BJ (cell line): ENCODE measurements around the gene ATF7. TPM values are rescaled to one million over a fixed set of nuclear protein-coding genes. Genes with fewer than 3 reads are reported as not detected.

Experiments
- CTCF ChIA-PET: fragments of 350-600 bp; formaldehyde crosslinking; extraction: SDS; loops from one replicate; lab custom pipeline; 2021; ENCODE audit warnings: antibody characterized with exemption, inconsistent platforms; lab: Yijun Ruan, JAX
- POLR2A ChIA-PET: fragments of 300-600 bp; sonication (Branson Sonifier 250); formaldehyde crosslinking; extraction: SDS; loops from one replicate; lab custom pipeline; 2021; ENCODE audit warnings: antibody characterized with exemption; lab: Charles Lee
- DNase-seq: peaks from one replicate; pipeline ENCODE4 v3.0.0-alpha.2; 2011; ENCODE audit warnings: low read depth
- H3K27me3 ChIP-seq: 2 replicates; pipeline ENCODE4 v1.6.0; 2011; ENCODE audit warnings: low read length; ENCODE audit not compliant: control insufficient read depth, insufficient read depth
- H3K36me3 ChIP-seq: 2 replicates; pipeline ENCODE4 v1.5.1; 2011; ENCODE audit warnings: low read length; ENCODE audit not compliant: control insufficient read depth, insufficient read depth
- H3K4me3 ChIP-seq: 2 replicates; pipeline ENCODE4 v1.5.1; 2011; ENCODE audit warnings: low read depth, mild to moderate bottlenecking, control low read depth, low read length
- CTCF ChIP-seq: IDR thresholded peaks from 2 replicates; pipeline ENCODE4 v1.5.1; 2011; ENCODE audit warnings: low read depth, mild to moderate bottlenecking, control low read depth, inconsistent platforms, low read length, moderate library complexity; ENCODE audit not compliant: insufficient read depth
- polyA plus RNA-seq: library from polyadenylated mRNA; depleted of rRNA; stranded (reverse); fragments of >200 nt; gene quantifications from 2 replicates; pipeline ENCODE4 v1.2.3, GENCODE V29; 2011

The ATF7 gene
- polyA plus RNA-seq, 1 experiment = 21.8 TPM

- no peak for TF ChIP-seq CTCF
- DNase-seq = no peak
- POLR2A ChIA-PET = no interaction called here
- H3K4me3 ChIP-seq = no peak overlapping the region
- no peaks in the 10 kb centered on the region for H3K27me3 ChIP-seq
- peaks cover 34% of the 10 kb centered on the region for H3K36me3 ChIP-seq
- CTCF ChIA-PET = interaction anchor here (0.8 kb wide), 1 partner anchor 165 kb away, joined by 3 read pairs; the partner anchor contains the start of gene AAAS
Measured at GRCh38 chr12:53485955-53486735, 140.0 kb downstream of the ATF7 start.

- Histone ChIP-seq H3K4me3 (no peak overlapping the region), H3K36me3 (peaks cover 40% of the 10 kb centered on the region), H3K27me3 (no peaks in the 10 kb centered on the region)
- DNase-seq = no peak
- POLR2A ChIA-PET = no interaction called here
- no peak for TF ChIP-seq CTCF
- CTCF ChIA-PET = interaction anchor here (0.8 kb wide), 1 partner anchor 163 kb away, joined by 3 read pairs; the partner anchor contains the start of gene AAAS
Measured at GRCh38 chr12:53484686-53485575, 141.3 kb downstream of the ATF7 start.

- DNase-seq = no peak
- TF ChIP-seq CTCF = no peak
- H3K27me3 ChIP-seq = no peaks in the 10 kb centered on the region
- peaks cover 43% of the 10 kb centered on the region for H3K36me3 ChIP-seq
- H3K4me3 ChIP-seq = no peak overlapping the region
- ChIA-PET POLR2A (no interaction called here), CTCF (no interaction called here)
Measured at GRCh38 chr12:53483979-53484377, 142.2 kb downstream of the ATF7 start.

GRCh38 chr12:53483225-53483978 lies 142.8 kb downstream of the ATF7 start:
- no peak for DNase-seq
- no peak for TF ChIP-seq CTCF
- POLR2A ChIA-PET = no interaction called here
- CTCF ChIA-PET = interaction anchor here (0.8 kb wide), 1 partner anchor 24 kb away, joined by 3 read pairs; the partner anchor contains the start of gene NPFF
- Histone ChIP-seq H3K36me3 (peaks cover 44% of the 10 kb centered on the region), H3K4me3 (no peak overlapping the region), H3K27me3 (no peaks in the 10 kb centered on the region)
